ENCODE data around the gene NUP88. TPM values are rescaled to one million over a fixed set of nuclear protein-coding genes. Genes with fewer than 3 reads are reported as not detected.

Gene NUP88
- total RNA-seq, 2 experiments from 2014 or later: 129 to 142 TPM

- peaks cover 64% of the 10 kb centered on the region for H3K36me3 ChIP-seq (ENCODE audit: insufficient read depth, low read length)
- no peaks in the 10 kb centered on the region for H3K9me3 Mint-ChIP-seq
- POLR2A ChIA-PET: no interaction called here
Observed at GRCh38 chr17:5365831-5366230, 53.6 kb downstream of the NUP88 start.

GRCh38 chr17:5364696-5365095 lies 54.8 kb downstream of the NUP88 start:
- CTCF ChIA-PET: no interaction called here

More at GRCh38 chr17:5365831-5366230, 53.6 kb downstream of the NUP88 start:
- no peaks in the 10 kb centered on the region for H3K27me3 ChIP-seq (ENCODE audit: control insufficient read depth in 1 of 2, insufficient read depth in 2 of 2, low read length in 2 of 2)
- no peaks in the 10 kb centered on the region for H3K27me3 Mint-ChIP-seq
- no peaks in the 10 kb centered on the region for H3K9me3 ChIP-seq (ENCODE audit: control insufficient read depth in 1 of 2, insufficient read depth in 1 of 2, low read length in 2 of 2)
- no peak overlapping the region for H3K27ac Mint-ChIP-seq
- intact Hi-C loops (cut with DNase I, micrococcal nuclease): no loop called here
- H3K4me1 ChIP-seq (ENCODE audit: insufficient read depth, low read length): no peaks in the 10 kb centered on the region
- H3K36me3 Mint-ChIP-seq (ENCODE audit: low read depth): peaks cover 90% of the 10 kb centered on the region
- no peak for TF ChIP-seq CTCF (IDR thresholded peaks at IDR 0.05)
- H3K27ac ChIP-seq (ENCODE audit: low read depth in 1 of 2, low read length in 2 of 2): no peak overlapping the region
- CTCF ChIA-PET: no interaction called here
- no peaks in the 10 kb centered on the region for H3K4me1 Mint-ChIP-seq (ENCODE audit: low read depth)
- ATAC-seq (ENCODE audit: poor library complexity) (no peak), DNase-seq (no peak)
- H3K4me3 ChIP-seq (ENCODE audit: low read length): no peak overlapping the region
- H3K4me3 Mint-ChIP-seq: no peak overlapping the region

GRCh38 chr17:5364156-5364555 lies 55.3 kb downstream of the NUP88 start:
- no peaks in the 10 kb centered on the region for H3K4me1 Mint-ChIP-seq (ENCODE audit: low read depth)
- H3K9me3 Mint-ChIP-seq: no peaks in the 10 kb centered on the region
- no peak overlapping the region for H3K27ac ChIP-seq (ENCODE audit: low read depth in 1 of 2, low read length in 2 of 2)
- H3K36me3 Mint-ChIP-seq (ENCODE audit: low read depth): peaks cover 90% of the 10 kb centered on the region
- H3K9me3 ChIP-seq (ENCODE audit: control insufficient read depth in 1 of 2, insufficient read depth in 1 of 2, low read length in 2 of 2): no peaks in the 10 kb centered on the region
- no peaks in the 10 kb centered on the region for H3K27me3 ChIP-seq (ENCODE audit: control insufficient read depth in 1 of 2, insufficient read depth in 2 of 2, low read length in 2 of 2)
- DNase-seq (no peak), ATAC-seq (ENCODE audit: poor library complexity) (no peak)
- intact Hi-C loops (cut with DNase I, micrococcal nuclease): no loop called here
- no peak overlapping the region for H3K4me3 ChIP-seq (ENCODE audit: low read length)
- H3K36me3 ChIP-seq (ENCODE audit: insufficient read depth, low read length): peaks cover 65% of the 10 kb centered on the region
- ChIA-PET CTCF (no interaction called here), POLR2A (no interaction called here)
- no peaks in the 10 kb centered on the region for H3K4me1 ChIP-seq (ENCODE audit: insufficient read depth, low read length)
- no peaks in the 10 kb centered on the region for H3K27me3 Mint-ChIP-seq
- H3K4me3 Mint-ChIP-seq: no peak overlapping the region
- peak overlapping the region; percentile 4 for H3K27ac Mint-ChIP-seq
- no peak for TF ChIP-seq CTCF (IDR thresholded peaks at IDR 0.05)

More at GRCh38 chr17:5364696-5365095, 54.8 kb downstream of the NUP88 start:
- Mint-ChIP-seq H3K27me3 (no peaks in the 10 kb centered on the region), H3K4me1 (ENCODE audit: low read depth) (no peaks in the 10 kb centered on the region), H3K36me3 (ENCODE audit: low read depth) (peaks cover 90% of the 10 kb centered on the region), H3K9me3 (no peaks in the 10 kb centered on the region), H3K4me3 (no peak overlapping the region), H3K27ac (no peak overlapping the region)
- ATAC-seq (ENCODE audit: poor library complexity) (no peak), DNase-seq (no peak)
- H3K4me3 ChIP-seq (ENCODE audit: low read length): no peak overlapping the region
- POLR2A ChIA-PET: no interaction called here
- no peaks in the 10 kb centered on the region for H3K27me3 ChIP-seq (ENCODE audit: control insufficient read depth in 1 of 2, insufficient read depth in 2 of 2, low read length in 2 of 2)
- H3K36me3 ChIP-seq (ENCODE audit: insufficient read depth, low read length): peaks cover 65% of the 10 kb centered on the region
- intact Hi-C loops (cut with DNase I, micrococcal nuclease): no loop called here
- H3K27ac ChIP-seq (ENCODE audit: low read depth in 1 of 2, low read length in 2 of 2): no peak overlapping the region
- no peak for TF ChIP-seq CTCF (IDR thresholded peaks at IDR 0.05)
- H3K9me3 ChIP-seq (ENCODE audit: control insufficient read depth in 1 of 2, insufficient read depth in 1 of 2, low read length in 2 of 2): no peaks in the 10 kb centered on the region
- no peaks in the 10 kb centered on the region for H3K4me1 ChIP-seq (ENCODE audit: insufficient read depth, low read length)
